ENCODE results near the gene MYG1. TPM values are rescaled to one million over a fixed set of nuclear protein-coding genes. Genes with fewer than 3 reads are reported as not detected.

Gene MYG1
- total and polyA plus RNA-seq, 2 of the 13 experiments (the other 11 are each of a cell fraction or from before 2014, with no cell fraction given) = 38.6 to 58.0 TPM

DNA sequence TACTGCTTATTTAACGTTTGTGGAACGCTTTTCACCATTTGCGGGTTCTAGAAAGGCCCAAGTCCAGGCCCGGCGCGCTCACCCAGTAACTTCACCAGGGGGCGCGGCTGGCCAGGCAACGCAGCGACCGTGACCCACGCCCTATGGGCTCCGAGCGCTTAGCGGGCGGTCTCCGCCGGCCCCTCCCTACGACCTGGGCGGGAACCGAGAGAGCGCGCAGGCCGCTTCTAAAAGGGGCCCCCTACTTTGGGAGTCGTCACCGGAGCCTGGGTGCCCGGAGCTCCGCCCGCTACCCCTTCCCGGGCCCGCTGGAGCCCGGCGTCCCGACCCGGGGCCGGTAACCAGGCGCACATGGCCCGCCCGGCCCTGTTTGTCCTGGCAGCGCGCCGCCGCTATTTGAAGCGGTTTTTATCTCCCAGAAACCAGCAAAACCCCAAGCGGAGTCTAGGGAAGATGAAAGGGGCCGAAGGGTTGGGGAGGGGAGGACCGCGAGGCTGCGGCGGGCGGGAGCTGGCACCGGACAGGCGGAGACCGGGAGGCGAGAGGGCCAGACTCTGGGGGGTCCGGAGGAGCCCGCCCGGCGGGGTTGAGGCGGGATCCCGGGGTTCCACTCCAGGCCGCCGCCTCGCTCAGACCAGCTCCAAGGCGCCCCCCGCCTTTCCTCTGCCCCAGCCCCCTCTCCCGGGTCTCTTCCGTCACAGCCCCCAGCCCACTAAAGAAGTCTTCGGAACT is 25.4 kb downstream of the MYG1 start (continued):
- TF ChIP-seq, protein P1, sequence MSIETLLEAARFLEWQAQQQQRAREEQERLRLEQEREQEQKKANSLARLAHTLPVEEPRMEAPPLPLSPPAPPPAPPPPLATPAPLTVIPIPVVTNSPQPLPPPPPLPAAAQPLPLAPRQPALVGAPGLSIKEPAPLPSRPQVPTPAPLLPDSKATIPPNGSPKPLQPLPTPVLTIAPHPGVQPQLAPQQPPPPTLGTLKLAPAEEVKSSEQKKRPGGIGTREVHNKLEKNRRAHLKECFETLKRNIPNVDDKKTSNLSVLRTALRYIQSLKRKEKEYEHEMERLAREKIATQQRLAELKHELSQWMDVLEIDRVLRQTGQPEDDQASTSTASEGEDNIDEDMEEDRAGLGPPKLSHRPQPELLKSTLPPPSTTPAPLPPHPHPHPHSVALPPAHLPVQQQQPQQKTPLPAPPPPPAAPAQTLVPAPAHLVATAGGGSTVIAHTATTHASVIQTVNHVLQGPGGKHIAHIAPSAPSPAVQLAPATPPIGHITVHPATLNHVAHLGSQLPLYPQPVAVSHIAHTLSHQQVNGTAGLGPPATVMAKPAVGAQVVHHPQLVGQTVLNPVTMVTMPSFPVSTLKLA (IDR thresholded peaks at IDR 0.05) = peak; percentile 13; the same call in 1 of the 2 replicates
- no peak for TF ChIP-seq CBX1 (IDR thresholded peaks at IDR 0.05; ENCODE audit: low read depth)
- TF ChIP-seq SALL1 (CRISPR knock-in tag; IDR thresholded peaks at IDR 0.05) = peak; percentile 87
- TF ChIP-seq, protein P2, sequence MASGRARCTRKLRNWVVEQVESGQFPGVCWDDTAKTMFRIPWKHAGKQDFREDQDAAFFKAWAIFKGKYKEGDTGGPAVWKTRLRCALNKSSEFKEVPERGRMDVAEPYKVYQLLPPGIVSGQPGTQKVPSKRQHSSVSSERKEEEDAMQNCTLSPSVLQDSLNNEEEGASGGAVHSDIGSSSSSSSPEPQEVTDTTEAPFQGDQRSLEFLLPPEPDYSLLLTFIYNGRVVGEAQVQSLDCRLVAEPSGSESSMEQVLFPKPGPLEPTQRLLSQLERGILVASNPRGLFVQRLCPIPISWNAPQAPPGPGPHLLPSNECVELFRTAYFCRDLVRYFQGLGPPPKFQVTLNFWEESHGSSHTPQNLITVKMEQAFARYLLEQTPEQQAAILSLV (CRISPR knock-in tag; IDR thresholded peaks at IDR 0.05; ENCODE audit: borderline replicate concordance) = no peak
- no peak for TF ChIP-seq DPF2 (CRISPR knock-in tag; IDR thresholded peaks at IDR 0.05; ENCODE audit: borderline replicate concordance, low read depth)
- TF ChIP-seq NFKBIZ (CRISPR knock-in tag; IDR thresholded peaks at IDR 0.05) = no peak
- no peak for TF ChIP-seq NFRKB (IDR thresholded peaks at IDR 0.05)
- TF ChIP-seq ZNF12 (CRISPR knock-in tag; IDR thresholded peaks at IDR 0.05) = peak; percentile 55; the same call in 1 of the 2 replicates
- TF ChIP-seq ATAD3A (CRISPR knock-in tag; IDR thresholded peaks at IDR 0.05) = no peak
- TF ChIP-seq RARA (CRISPR knock-in tag; IDR thresholded peaks at IDR 0.05) = 0 out of 2 replicates have a peak, but pooled peaks have one; percentile 35
- TF ChIP-seq, protein P3, sequence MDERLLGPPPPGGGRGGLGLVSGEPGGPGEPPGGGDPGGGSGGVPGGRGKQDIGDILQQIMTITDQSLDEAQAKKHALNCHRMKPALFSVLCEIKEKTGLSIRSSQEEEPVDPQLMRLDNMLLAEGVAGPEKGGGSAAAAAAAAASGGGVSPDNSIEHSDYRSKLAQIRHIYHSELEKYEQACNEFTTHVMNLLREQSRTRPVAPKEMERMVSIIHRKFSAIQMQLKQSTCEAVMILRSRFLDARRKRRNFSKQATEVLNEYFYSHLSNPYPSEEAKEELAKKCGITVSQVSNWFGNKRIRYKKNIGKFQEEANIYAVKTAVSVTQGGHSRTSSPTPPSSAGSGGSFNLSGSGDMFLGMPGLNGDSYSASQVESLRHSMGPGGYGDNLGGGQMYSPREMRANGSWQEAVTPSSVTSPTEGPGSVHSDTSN (CRISPR knock-in tag; IDR thresholded peaks at IDR 0.05) = no peak
- peak; percentile 93 for TF ChIP-seq ZSCAN29 (CRISPR knock-in tag; conservative IDR thresholded peaks at IDR 0.05)
- TF ChIP-seq GTF2F1 (IDR thresholded peaks at IDR 0.05; ENCODE audit: low read length) = no peak
- TF ChIP-seq, protein P4, sequence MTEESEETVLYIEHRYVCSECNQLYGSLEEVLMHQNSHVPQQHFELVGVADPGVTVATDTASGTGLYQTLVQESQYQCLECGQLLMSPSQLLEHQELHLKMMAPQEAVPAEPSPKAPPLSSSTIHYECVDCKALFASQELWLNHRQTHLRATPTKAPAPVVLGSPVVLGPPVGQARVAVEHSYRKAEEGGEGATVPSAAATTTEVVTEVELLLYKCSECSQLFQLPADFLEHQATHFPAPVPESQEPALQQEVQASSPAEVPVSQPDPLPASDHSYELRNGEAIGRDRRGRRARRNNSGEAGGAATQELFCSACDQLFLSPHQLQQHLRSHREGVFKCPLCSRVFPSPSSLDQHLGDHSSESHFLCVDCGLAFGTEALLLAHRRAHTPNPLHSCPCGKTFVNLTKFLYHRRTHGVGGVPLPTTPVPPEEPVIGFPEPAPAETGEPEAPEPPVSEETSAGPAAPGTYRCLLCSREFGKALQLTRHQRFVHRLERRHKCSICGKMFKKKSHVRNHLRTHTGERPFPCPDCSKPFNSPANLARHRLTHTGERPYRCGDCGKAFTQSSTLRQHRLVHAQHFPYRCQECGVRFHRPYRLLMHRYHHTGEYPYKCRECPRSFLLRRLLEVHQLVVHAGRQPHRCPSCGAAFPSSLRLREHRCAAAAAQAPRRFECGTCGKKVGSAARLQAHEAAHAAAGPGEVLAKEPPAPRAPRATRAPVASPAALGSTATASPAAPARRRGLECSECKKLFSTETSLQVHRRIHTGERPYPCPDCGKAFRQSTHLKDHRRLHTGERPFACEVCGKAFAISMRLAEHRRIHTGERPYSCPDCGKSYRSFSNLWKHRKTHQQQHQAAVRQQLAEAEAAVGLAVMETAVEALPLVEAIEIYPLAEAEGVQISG (CRISPR knock-in tag; IDR thresholded peaks at IDR 0.05) = peak; percentile 92
- TF ChIP-seq REST (IDR thresholded peaks at IDR 0.05; ENCODE audit: borderline replicate concordance in 1 of 2, low read depth in 1 of 2, low read length in 2 of 2) = no peak
- no peak for TF ChIP-seq SMARCE1 (IDR thresholded peaks at IDR 0.05; ENCODE audit: borderline replicate concordance)
- TF ChIP-seq, protein P5, sequence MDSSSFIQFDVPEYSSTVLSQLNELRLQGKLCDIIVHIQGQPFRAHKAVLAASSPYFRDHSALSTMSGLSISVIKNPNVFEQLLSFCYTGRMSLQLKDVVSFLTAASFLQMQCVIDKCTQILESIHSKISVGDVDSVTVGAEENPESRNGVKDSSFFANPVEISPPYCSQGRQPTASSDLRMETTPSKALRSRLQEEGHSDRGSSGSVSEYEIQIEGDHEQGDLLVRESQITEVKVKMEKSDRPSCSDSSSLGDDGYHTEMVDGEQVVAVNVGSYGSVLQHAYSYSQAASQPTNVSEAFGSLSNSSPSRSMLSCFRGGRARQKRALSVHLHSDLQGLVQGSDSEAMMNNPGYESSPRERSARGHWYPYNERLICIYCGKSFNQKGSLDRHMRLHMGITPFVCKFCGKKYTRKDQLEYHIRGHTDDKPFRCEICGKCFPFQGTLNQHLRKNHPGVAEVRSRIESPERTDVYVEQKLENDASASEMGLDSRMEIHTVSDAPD (CRISPR knock-in tag; IDR thresholded peaks at IDR 0.05) = peak; percentile 63; the same call in 1 of the 2 replicates

Data from HepG2 (cell line).